PC-3 (cell line): ENCODE results near the gene MED12L. TPM values are rescaled to one million over a fixed set of nuclear protein-coding genes. Genes with fewer than 3 reads are reported as not detected.

ENCODE experiments used
- ATAC-seq: fragments of 200-7000 bp; cut with Tn5 transposase; 2 replicates; pipeline ENCODE4 v1.9.1; 2020; ENCODE audit warnings: mild to moderate bottlenecking, moderate library complexity
- BruUV-seq: library from RNA; stranded (reverse); fragments of 400-500 nt; replicated peaks from 2 replicates; lab custom pipeline; 2021; lab: Mats Ljungman, UMichigan
- CTCF ChIA-PET: fragments of 300-600 bp; sonication (Branson Sonifier 250); formaldehyde crosslinking; loops from one replicate; lab custom pipeline; 2022; ENCODE audit warnings: antibody characterized with exemption; lab: Charles Lee
- POLR2A ChIA-PET: fragments of 300-600 bp; sonication (Branson Sonifier 250); formaldehyde crosslinking; loops from one replicate; lab custom pipeline; 2022; ENCODE audit warnings: antibody characterized with exemption; ENCODE audit not compliant: unreplicated experiment; lab: Charles Lee
- DNase-seq: peaks from one replicate; pipeline ENCODE4 v3.0.0-alpha.2; 2015
- H2AFZ ChIP-seq: fragments of 300-600 bp; sonication (generic); 2 replicates; pipeline ENCODE4 v1.6.0; 2016; ENCODE audit warnings: antibody characterized with exemption, low read length
- H3F3A ChIP-seq: fragments of 300-600 bp; sonication (generic); one replicate; pipeline ENCODE4 v1.6.0; 2017; ENCODE audit warnings: antibody characterized with exemption, low read length, control low read depth, mild to moderate bottlenecking; ENCODE audit not compliant: unreplicated experiment
- H3K27ac ChIP-seq: fragments of 300-600 bp; sonication (generic); 2 replicates; pipeline ENCODE4 v1.5.1; 2016; ENCODE audit warnings: mild to moderate bottlenecking, low read length
- H3K27me3 ChIP-seq: fragments of 300-600 bp; sonication (generic); 2 replicates; pipeline ENCODE4 v1.6.1; 2016; ENCODE audit warnings: low read length, mixed read lengths
- H3K36me3 ChIP-seq: fragments of 300-600 bp; sonication (generic); 2 replicates; pipeline ENCODE4 v1.6.1; 2016; ENCODE audit warnings: low read depth, mixed run types, low read length, mixed read lengths
- H3K4me1 ChIP-seq: fragments of 300-600 bp; sonication (generic); 2 replicates; pipeline ENCODE4 v1.5.1; 2016; ENCODE audit warnings: low read length; ENCODE audit not compliant: insufficient read depth
- H3K4me2 ChIP-seq: fragments of 300-600 bp; sonication (generic); 2 replicates; pipeline ENCODE4 v1.6.0; 2016; ENCODE audit warnings: low read length
- H3K4me3 ChIP-seq: fragments of 300-600 bp; sonication (generic); 2 replicates; pipeline ENCODE4 v1.5.1; 2016; ENCODE audit warnings: mild to moderate bottlenecking, low read length, mixed read lengths
- H3K79me2 ChIP-seq: fragments of 300-600 bp; sonication (generic); 2 replicates; pipeline ENCODE4 v1.6.1; 2017; ENCODE audit warnings: low read length, mixed read lengths
- H3K9ac ChIP-seq: fragments of 300-600 bp; sonication (generic); 2 replicates; pipeline ENCODE4 v1.6.0; 2016; ENCODE audit warnings: mild to moderate bottlenecking, low read length
- H3K9me2 ChIP-seq: fragments of 300-600 bp; sonication (generic); replicated peaks from 2 replicates; pipeline ENCODE4 v1.6.1; 2016; ENCODE audit warnings: mixed run types, low read length, mixed read lengths
- H3K9me3 ChIP-seq: fragments of 300-600 bp; sonication (generic); 2 replicates; pipeline ENCODE4 v1.6.1; 2016; ENCODE audit warnings: low read length, mixed read lengths
- H4K20me1 ChIP-seq: fragments of 300-600 bp; sonication (generic); 2 replicates; pipeline ENCODE4 v1.6.1; 2016; ENCODE audit warnings: low read length, mixed read lengths
- CTCF ChIP-seq: fragments of 300-600 bp; sonication (generic); conservative IDR thresholded peaks from 2 replicates; pipeline ENCODE4 v1.5.1; 2017; ENCODE audit warnings: antibody characterized with exemption, low read depth, mild to moderate bottlenecking, low read length
- EZH2 ChIP-seq: fragments of 300-600 bp; sonication (generic); IDR thresholded peaks from one replicate; pipeline ENCODE4 v1.6.1; 2017; ENCODE audit warnings: antibody characterized with exemption, mild to moderate bottlenecking, low read length; ENCODE audit not compliant: unreplicated experiment
- EZH2phosphoT487 ChIP-seq: fragments of 300-600 bp; sonication (generic); IDR thresholded peaks from 2 replicates; pipeline ENCODE4 v1.6.1; 2018; ENCODE audit warnings: mild to moderate bottlenecking, antibody characterized with exemption, low read length, borderline replicate concordance
- intact Hi-C: fragments of 100-400 bp; cut with micrococcal nuclease; formaldehyde crosslinking; loops from 2 replicates; pipeline ENCODE4 v1.9.0; 2023
- total RNA-seq: library from RNA; depleted of rRNA; stranded (reverse); fragments of >200 nt; gene quantifications from 2 replicates; pipeline ENCODE4 v1.2.3, GENCODE V29; 2014

Gene MED12L
- total RNA-seq, 1 experiment from 2014 or later: 0.55 TPM

- ATAC-seq: no peak
- no peak overlapping the region for H2AFZ ChIP-seq
- BruUV-seq: no TSS peak
- TF ChIP-seq EZH2 (no peak), EZH2phosphoT487 (no peak), CTCF (no peak)
- no peak overlapping the region for H3K27ac ChIP-seq
- no peaks in the 10 kb centered on the region for H3K36me3 ChIP-seq
- CTCF ChIA-PET: interaction anchor here (0.6 kb wide), 1 partner anchor 102 kb away, joined by 8 read pairs; no protein-coding TSS in a partner anchor
- POLR2A ChIA-PET: no interaction called here
- H3K4me3 ChIP-seq: no peak overlapping the region
- H3K4me1 ChIP-seq: no peaks in the 10 kb centered on the region
- intact Hi-C loops: no loop called here
- no peaks in the 10 kb centered on the region for H3K9me2 ChIP-seq
- no peaks in the 10 kb centered on the region for H3K27me3 ChIP-seq
- DNase-seq: no peak
- H3K9me3 ChIP-seq: no peaks in the 10 kb centered on the region
- no peak overlapping the region for H3K4me2 ChIP-seq
- H3F3A ChIP-seq: no peaks in the 10 kb centered on the region
- no peaks in the 10 kb centered on the region for H4K20me1 ChIP-seq
- no peaks in the 10 kb centered on the region for H3K79me2 ChIP-seq
- H3K9ac ChIP-seq: no peak overlapping the region
Observed at GRCh38 chr3:151182349-151183079, 97.0 kb downstream of the MED12L start.

GRCh38 chr3:151183265-151183671 is 97.8 kb downstream of the MED12L start:
- Histone ChIP-seq H3K4me2 (no peak overlapping the region), H3K27me3 (no peaks in the 10 kb centered on the region), H3K36me3 (no peaks in the 10 kb centered on the region), H3K9ac (no peak overlapping the region), H3K9me2 (no peaks in the 10 kb centered on the region), H2AFZ (no peak overlapping the region), H3K27ac (no peak overlapping the region), H4K20me1 (no peaks in the 10 kb centered on the region), H3K9me3 (no peaks in the 10 kb centered on the region), H3F3A (no peaks in the 10 kb centered on the region), H3K4me3 (no peak overlapping the region), H3K79me2 (no peaks in the 10 kb centered on the region), H3K4me1 (no peaks in the 10 kb centered on the region)
- DNase-seq (no peak), ATAC-seq (no peak)
- ChIA-PET CTCF (no interaction called here), POLR2A (no interaction called here)
- BruUV-seq: no TSS peak
- TF ChIP-seq CTCF (no peak), EZH2phosphoT487 (no peak), EZH2 (no peak)
- intact Hi-C loops: no loop called here

GRCh38 chr3:151191095-151191494 is 105.6 kb downstream of the MED12L start:
- DNase-seq (no peak), ATAC-seq (no peak)
- no peaks in the 10 kb centered on the region for H4K20me1 ChIP-seq
- no peaks in the 10 kb centered on the region for H3K79me2 ChIP-seq
- TF ChIP-seq EZH2phosphoT487 (no peak), CTCF (no peak), EZH2 (no peak)
- H3K4me1 ChIP-seq: no peaks in the 10 kb centered on the region
- POLR2A ChIA-PET: no interaction called here
- no peaks in the 10 kb centered on the region for H3K27me3 ChIP-seq
- H3K4me2 ChIP-seq: no peak overlapping the region
- BruUV-seq: no TSS peak
- no peak overlapping the region for H3K9ac ChIP-seq
- CTCF ChIA-PET: no interaction called here
- no peak overlapping the region for H3K27ac ChIP-seq
- H3K9me3 ChIP-seq: no peaks in the 10 kb centered on the region
- intact Hi-C loops: no loop called here
- H3K9me2 ChIP-seq: no peaks in the 10 kb centered on the region
- H3K36me3 ChIP-seq: no peaks in the 10 kb centered on the region
- no peak overlapping the region for H3K4me3 ChIP-seq
- no peak overlapping the region for H2AFZ ChIP-seq
- no peaks in the 10 kb centered on the region for H3F3A ChIP-seq
